Activated CD4-positive, CD25-positive, alpha-beta regulatory T cell treated with anti-CD3 and anti-CD28 coated beads, Interleukin-2, amount 50 U/mL, for 24 hours (primary cell): ENCODE results near the gene RASIP1.

Experiments
- ATAC-seq, 2 donors: fragments of 150-1000 bp; cut with Tn5 transposase; one replicate each; pipeline ENCODE4 v1.10.0; 2021; ENCODE audit warnings: mild to moderate bottlenecking in 1 of 2, moderate library complexity in 1 of 2

The RASIP1 gene

GRCh38 chr19:48671446-48671995, 68.9 kb downstream of the RASIP1 start:
- no peak for ATAC-seq

GRCh38 chr19:48670699-48671445, 69.5 kb downstream of the RASIP1 start:
- ATAC-seq = no peak
